GM18505 (cell line): ENCODE measurements around the gene FZD1.

Experiments used
- ATAC-seq: cut with Tn5 transposase; IDR thresholded peaks from one replicate; pipeline ENCODE4 v1.9.1; 2021; ENCODE audit not compliant: unreplicated experiment
- POLR2A ChIP-seq: IDR thresholded peaks from 4 replicates; pipeline ENCODE4 v1.6.1; 2011; ENCODE audit warnings: borderline replicate concordance; ENCODE audit not compliant: insufficient read depth, insufficient read length; ENCODE audit errors: extremely low read depth

The FZD1 gene

GRCh38 chr7:91316426-91316825 is 52.2 kb downstream of the FZD1 start:
- TF ChIP-seq POLR2A: no peak
- no peak for ATAC-seq

- no peak for ATAC-seq
- TF ChIP-seq POLR2A: no peak
These were observed 55.1 kb downstream of the FZD1 start for GRCh38 chr7:91319351-91319750.

GRCh38 chr7:91320366-91321078 is 56.3 kb downstream of the FZD1 start:
- TF ChIP-seq POLR2A: no peak
- ATAC-seq: no peak
